Uterus (tissue), 4 donors: Measurements from ENCODE around the gene SCO1. TPM values are rescaled to one million over a fixed set of nuclear protein-coding genes. Genes with fewer than 3 reads are reported as not detected.
"Not testable (repeated sequence)": the region's sequence is repeated elsewhere in the genome, so short reads cannot be mapped to it uniquely, and the experiment has no call there.

Source experiments
- DNase-seq, 2 donors: peaks; one replicate each; pipeline ENCODE4 v3.0.0-alpha.2; 2019 to 2020
- H3K27ac ChIP-seq, 2 donors: fragments of 200-600 bp; sonication (generic); 1 replicate in 1 of 2; 2 replicates in 1 of 2; pipeline ENCODE4 v1.5.1; 2016 to 2018
- H3K27me3 ChIP-seq, 2 donors: fragments of 200-600 bp; sonication (generic); one replicate each; pipeline ENCODE4 v1.5.1; 2018 to 2019; ENCODE audit warnings: control low read depth in 1 of 2
- H3K36me3 ChIP-seq, 2 donors: fragments of 200-600 bp; sonication (generic); one replicate each; pipeline ENCODE4 v1.5.1; 2019; ENCODE audit warnings: control low read depth in 1 of 2
- H3K4me1 ChIP-seq, 2 donors: fragments of 200-600 bp; sonication (generic); one replicate each; pipeline ENCODE4 v1.5.1; 2018 to 2019; ENCODE audit warnings: control low read depth in 1 of 2
- H3K4me3 ChIP-seq, 2 donors: fragments of 200-600 bp; sonication (generic); 1 replicate in 1 of 2; 2 replicates in 1 of 2; pipeline ENCODE4 v1.5.1; 2018 to 2019; ENCODE audit warnings: mild to moderate bottlenecking in 1 of 2
- H3K9me3 ChIP-seq, 2 donors: fragments of 200-600 bp; sonication (generic); one replicate each; pipeline ENCODE4 v1.5.1; 2019; ENCODE audit warnings: control low read depth in 1 of 2
- CTCF ChIP-seq, 4 experiments: fragments of 200-600 bp in 2 of 4; fragments of 450-650 bp in 2 of 4; sonication (generic) in 2 of 4; IDR thresholded peaks; one replicate each; pipeline ENCODE4 v1.5.1; 2016 to 2019; ENCODE audit warnings: antibody characterized with exemption in 4 of 4, mild to moderate bottlenecking in 2 of 4, moderate library complexity in 1 of 4
- POLR2A ChIP-seq, 2 donors: fragments of 450-650 bp; IDR thresholded peaks; one replicate each; pipeline ENCODE4 v1.6.1; 2016; ENCODE audit warnings: antibody characterized with exemption in 2 of 2, mild to moderate bottlenecking in 1 of 2, moderate library complexity in 1 of 2
- intact Hi-C: fragments of 100-400 bp; cut with DNase I; formaldehyde crosslinking; loops from one replicate; pipeline ENCODE4 v1.15.1; 2023; ENCODE audit warnings: low total_unique reads
- total RNA-seq, 4 donors: library from RNA; depleted of rRNA in 3 of 4; stranded (reverse); fragments of >200 nt in 3 of 4; gene quantifications; one replicate each; pipeline versions ENCODE4 v1.1.0 to v1.2.4, GENCODE V29; 2014 to 2023
- donor health status: DM: yes; HTN: yes; CAD: no.

Gene SCO1
- total RNA-seq, 4 donors from 2014 or later, result 7.4 to 27.0 (median 16.3) TPM

GRCh38 chr17:10737168-10737622 is 39.9 kb upstream of the SCO1 start:
- Histone ChIP-seq H3K4me3 (no peak overlapping the region), H3K27ac (no peak overlapping the region), H3K9me3 (no peaks in the 10 kb centered on the region), H3K4me1 (no peaks in the 10 kb centered on the region), H3K27me3 (no peaks in the 10 kb centered on the region), H3K36me3 (no peaks in the 10 kb centered on the region)
- peak; percentile 52 to 57 for DNase-seq
- TF ChIP-seq CTCF (IDR thresholded peaks at IDR 0.05) (peak; percentile 63 to 82 (median 74)), POLR2A (IDR thresholded peaks at IDR 0.05) (no peak)
- intact Hi-C loops, result no loop called here

- intact Hi-C loops, result no loop called here
- H3K27me3 ChIP-seq, result no peaks in the 10 kb centered on the region
- no peak for TF ChIP-seq POLR2A (IDR thresholded peaks at IDR 0.05)
- no peak for TF ChIP-seq CTCF (IDR thresholded peaks at IDR 0.05)
Measured at GRCh38 chr17:10735821-10736220, 38.5 kb upstream of the SCO1 start.

GRCh38 chr17:10735251-10735650 is 37.9 kb upstream of the SCO1 start:
- Histone ChIP-seq H3K36me3 (no peaks in the 10 kb centered on the region), H3K4me3 (no peak overlapping the region), H3K27ac (no peak overlapping the region), H3K4me1 (no peaks in the 10 kb centered on the region), H3K9me3 (no peaks in the 10 kb centered on the region), H3K27me3 (no peaks in the 10 kb centered on the region)
- TF ChIP-seq POLR2A (IDR thresholded peaks at IDR 0.05), result no peak
- TF ChIP-seq CTCF (IDR thresholded peaks at IDR 0.05), result no peak
- intact Hi-C loops, result no loop called here
- peak in 1 of 2 donors; percentile 3 for DNase-seq

More at GRCh38 chr17:10735821-10736220, 38.5 kb upstream of the SCO1 start:
- Histone ChIP-seq H3K4me3 (no peak overlapping the region), H3K9me3 (no peaks in the 10 kb centered on the region), H3K4me1 (no peaks in the 10 kb centered on the region), H3K27ac (no peak overlapping the region), H3K36me3 (no peaks in the 10 kb centered on the region)
- DNase-seq, result peak in 1 of 2 donors; percentile 3

GRCh38 chr17:10733666-10734065 is 36.3 kb upstream of the SCO1 start:
- no peaks in the 10 kb centered on the region for H3K36me3 ChIP-seq
- DNase-seq, result peak in 1 of 2 donors; percentile 11
- H3K27ac ChIP-seq, result no peak overlapping the region
- no peaks in the 10 kb centered on the region for H3K27me3 ChIP-seq
- no peaks in the 10 kb centered on the region for H3K9me3 ChIP-seq
- intact Hi-C loops, result no loop called here
- no peak overlapping the region for H3K4me3 ChIP-seq
- TF ChIP-seq POLR2A (IDR thresholded peaks at IDR 0.05), result no peak
- no peaks in the 10 kb centered on the region for H3K4me1 ChIP-seq

GRCh38 chr17:10732121-10732520 is 34.8 kb upstream of the SCO1 start:
- intact Hi-C loops, result not testable (repeated sequence)
- peak in 1 of 2 donors; percentile 6 for DNase-seq

GRCh38 chr17:10731408-10731879 is 34.1 kb upstream of the SCO1 start:
- Histone ChIP-seq H3K4me3 (no peak overlapping the region), H3K27me3 (no peaks in the 10 kb centered on the region), H3K4me1 (no peaks in the 10 kb centered on the region), H3K27ac (peak overlapping the region; percentile 90 to 97), H3K36me3 (no peaks in the 10 kb centered on the region), H3K9me3 (no peaks in the 10 kb centered on the region)
- intact Hi-C loops, result no loop called here
- no peak for DNase-seq
- no peak for TF ChIP-seq CTCF (IDR thresholded peaks at IDR 0.05)
- no peak for TF ChIP-seq POLR2A (IDR thresholded peaks at IDR 0.05)

More at GRCh38 chr17:10732121-10732520, 34.8 kb upstream of the SCO1 start:
- not testable (repeated sequence) for H3K27me3 ChIP-seq, H3K36me3 ChIP-seq, H3K27ac ChIP-seq, H3K9me3 ChIP-seq, H3K4me3 ChIP-seq, H3K4me1 ChIP-seq

GRCh38 chr17:10730247-10730646 is 32.9 kb upstream of the SCO1 start:
- Histone ChIP-seq H3K4me3 (peak overlapping the region; percentile 44 to 72), H3K27ac (peak overlapping the region; percentile 90 to 97)
- H3K9me3 ChIP-seq, intact Hi-C loops, H3K36me3 ChIP-seq, H3K4me1 ChIP-seq, H3K27me3 ChIP-seq: not testable (repeated sequence)
- peak in 1 of 2 donors; percentile 35 for DNase-seq
